OCI-LY3 (cell line): ENCODE data around the gene CALU.

Source experiments
- EZH2phosphoT487 ChIP-seq: fragments of 200-600 bp; shearing (Covaris generic); IDR thresholded peaks from 2 replicates; pipeline ENCODE4 v1.6.1; 2018; ENCODE audit warnings: antibody characterized with exemption, mixed run types, low read depth
- TF ChIP-seq, protein P1 (sequence below): fragments of 200-600, 300-600 bp; sonication (generic); IDR thresholded peaks from 2 replicates; pipeline ENCODE4 v1.5.1; 2014; ENCODE audit warnings: antibody characterized with exemption, low read length, low read depth

DNA sequence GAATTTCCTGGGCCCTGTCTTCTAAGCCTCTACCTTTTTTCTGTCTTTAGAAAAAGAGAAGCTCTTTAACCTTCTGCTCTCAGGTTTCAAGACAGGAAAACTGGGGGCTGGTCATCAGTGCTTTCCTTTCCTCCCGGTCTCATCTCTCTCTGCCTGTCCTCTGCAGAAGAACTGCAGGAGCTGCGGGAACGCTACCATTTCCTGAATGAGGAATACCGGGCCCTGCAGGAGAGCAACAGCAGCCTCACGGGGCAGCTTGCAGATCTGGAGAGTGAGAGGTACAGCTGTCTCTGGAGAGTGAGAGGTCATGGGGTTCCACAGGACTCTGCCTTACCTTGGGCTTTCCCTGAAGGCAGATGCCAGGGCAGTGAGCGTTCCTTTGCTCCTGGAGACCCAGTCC is 65.3 kb downstream of the CALU start:
- TF ChIP-seq, protein P1, sequence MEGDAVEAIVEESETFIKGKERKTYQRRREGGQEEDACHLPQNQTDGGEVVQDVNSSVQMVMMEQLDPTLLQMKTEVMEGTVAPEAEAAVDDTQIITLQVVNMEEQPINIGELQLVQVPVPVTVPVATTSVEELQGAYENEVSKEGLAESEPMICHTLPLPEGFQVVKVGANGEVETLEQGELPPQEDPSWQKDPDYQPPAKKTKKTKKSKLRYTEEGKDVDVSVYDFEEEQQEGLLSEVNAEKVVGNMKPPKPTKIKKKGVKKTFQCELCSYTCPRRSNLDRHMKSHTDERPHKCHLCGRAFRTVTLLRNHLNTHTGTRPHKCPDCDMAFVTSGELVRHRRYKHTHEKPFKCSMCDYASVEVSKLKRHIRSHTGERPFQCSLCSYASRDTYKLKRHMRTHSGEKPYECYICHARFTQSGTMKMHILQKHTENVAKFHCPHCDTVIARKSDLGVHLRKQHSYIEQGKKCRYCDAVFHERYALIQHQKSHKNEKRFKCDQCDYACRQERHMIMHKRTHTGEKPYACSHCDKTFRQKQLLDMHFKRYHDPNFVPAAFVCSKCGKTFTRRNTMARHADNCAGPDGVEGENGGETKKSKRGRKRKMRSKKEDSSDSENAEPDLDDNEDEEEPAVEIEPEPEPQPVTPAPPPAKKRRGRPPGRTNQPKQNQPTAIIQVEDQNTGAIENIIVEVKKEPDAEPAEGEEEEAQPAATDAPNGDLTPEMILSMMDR: no peak
- no peak for TF ChIP-seq EZH2phosphoT487
